Effector memory CD4-positive, alpha-beta T cell (primary cell): ENCODE data around the gene CST7.
"Not testable (repeated sequence)": the region's sequence is repeated elsewhere in the genome, so short reads cannot be mapped to it uniquely, and the experiment has no call there.

Source experiments
- DNase-seq, 3 donors: peaks; one replicate each; pipeline ENCODE4 v3.0.0-alpha.2; 2020
- H3K27ac ChIP-seq: 2 replicates; pipeline ENCODE4 v1.7.0; 2013; ENCODE audit warnings: mild to moderate bottlenecking, low read length, moderate library complexity; ENCODE audit not compliant: insufficient read depth, poor library complexity, severe bottlenecking
- H3K27me3 ChIP-seq: replicated peaks from 2 replicates; pipeline ENCODE4 v1.7.0; 2013; ENCODE audit warnings: mild to moderate bottlenecking, low read length; ENCODE audit not compliant: insufficient read depth, control insufficient read depth, poor library complexity, severe bottlenecking
- H3K36me3 ChIP-seq: 2 replicates; pipeline ENCODE4 v1.7.0; 2013; ENCODE audit warnings: mild to moderate bottlenecking, low read length, moderate library complexity; ENCODE audit not compliant: control insufficient read depth, insufficient read depth
- H3K4me1 ChIP-seq: 2 replicates; pipeline ENCODE4 v1.7.0; 2013; ENCODE audit warnings: low read length, mild to moderate bottlenecking; ENCODE audit not compliant: control insufficient read depth, insufficient read depth, poor library complexity, severe bottlenecking
- H3K4me3 ChIP-seq: 2 replicates; pipeline ENCODE4 v1.7.0; 2013; ENCODE audit warnings: low read length, low read depth, mild to moderate bottlenecking; ENCODE audit not compliant: insufficient read depth, poor library complexity, severe bottlenecking
- H3K9me3 ChIP-seq: 2 replicates; pipeline ENCODE4 v1.7.0; 2013; ENCODE audit warnings: mild to moderate bottlenecking, low read length, moderate library complexity; ENCODE audit not compliant: control insufficient read depth

CST7 gene

GRCh38 chr20:24929259-24929658, 19.8 kb upstream of the CST7 start:
- not testable (repeated sequence) for H3K4me3 ChIP-seq, H3K27me3 ChIP-seq, H3K9me3 ChIP-seq, DNase-seq, H3K4me1 ChIP-seq, H3K27ac ChIP-seq, H3K36me3 ChIP-seq

DNA sequence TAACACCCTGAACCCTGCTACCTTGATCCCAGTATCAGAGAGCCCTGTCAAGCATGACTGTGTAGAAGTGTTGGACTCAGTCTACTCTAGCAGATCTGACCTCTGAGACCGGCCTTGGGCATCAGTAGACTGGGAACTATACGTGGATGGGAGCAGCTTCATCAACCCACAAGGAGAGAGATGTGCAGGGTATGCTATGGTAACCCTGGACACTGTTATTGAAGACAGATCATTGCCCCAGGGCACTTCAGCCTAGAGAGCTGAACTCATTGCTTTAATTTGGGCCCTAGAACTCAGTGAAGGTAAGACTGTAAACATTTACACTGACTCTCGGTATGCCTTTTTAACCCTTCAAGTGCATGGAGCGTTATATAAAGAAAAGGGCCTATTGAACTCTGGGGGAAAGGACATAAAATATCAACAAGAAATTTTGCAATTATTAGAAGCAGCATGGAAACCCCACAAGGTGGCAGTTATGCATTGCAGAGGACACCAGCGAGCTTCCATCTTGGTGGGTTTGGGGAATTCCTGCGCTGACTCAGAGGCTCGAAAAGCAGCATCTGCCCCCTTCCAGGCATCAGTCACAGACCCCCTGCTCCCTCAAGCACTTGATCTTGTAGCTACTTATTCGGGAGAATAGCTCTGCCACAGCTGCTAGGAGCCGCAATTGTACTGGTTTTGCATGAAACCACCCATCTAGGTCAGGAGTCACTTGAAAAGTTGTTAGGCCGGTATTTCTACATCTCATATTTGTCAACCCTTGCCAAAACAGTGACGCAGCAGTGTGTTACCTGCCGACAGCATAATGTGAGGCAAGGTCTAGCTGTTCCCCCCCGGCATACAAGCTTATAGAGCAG, 19.0 kb upstream of the CST7 start:
- not testable (repeated sequence) for H3K36me3 ChIP-seq, H3K4me3 ChIP-seq, H3K4me1 ChIP-seq, H3K9me3 ChIP-seq, H3K27me3 ChIP-seq, H3K27ac ChIP-seq
- DNase-seq, result peak in 1 of 3 donors; percentile 40

DNA sequence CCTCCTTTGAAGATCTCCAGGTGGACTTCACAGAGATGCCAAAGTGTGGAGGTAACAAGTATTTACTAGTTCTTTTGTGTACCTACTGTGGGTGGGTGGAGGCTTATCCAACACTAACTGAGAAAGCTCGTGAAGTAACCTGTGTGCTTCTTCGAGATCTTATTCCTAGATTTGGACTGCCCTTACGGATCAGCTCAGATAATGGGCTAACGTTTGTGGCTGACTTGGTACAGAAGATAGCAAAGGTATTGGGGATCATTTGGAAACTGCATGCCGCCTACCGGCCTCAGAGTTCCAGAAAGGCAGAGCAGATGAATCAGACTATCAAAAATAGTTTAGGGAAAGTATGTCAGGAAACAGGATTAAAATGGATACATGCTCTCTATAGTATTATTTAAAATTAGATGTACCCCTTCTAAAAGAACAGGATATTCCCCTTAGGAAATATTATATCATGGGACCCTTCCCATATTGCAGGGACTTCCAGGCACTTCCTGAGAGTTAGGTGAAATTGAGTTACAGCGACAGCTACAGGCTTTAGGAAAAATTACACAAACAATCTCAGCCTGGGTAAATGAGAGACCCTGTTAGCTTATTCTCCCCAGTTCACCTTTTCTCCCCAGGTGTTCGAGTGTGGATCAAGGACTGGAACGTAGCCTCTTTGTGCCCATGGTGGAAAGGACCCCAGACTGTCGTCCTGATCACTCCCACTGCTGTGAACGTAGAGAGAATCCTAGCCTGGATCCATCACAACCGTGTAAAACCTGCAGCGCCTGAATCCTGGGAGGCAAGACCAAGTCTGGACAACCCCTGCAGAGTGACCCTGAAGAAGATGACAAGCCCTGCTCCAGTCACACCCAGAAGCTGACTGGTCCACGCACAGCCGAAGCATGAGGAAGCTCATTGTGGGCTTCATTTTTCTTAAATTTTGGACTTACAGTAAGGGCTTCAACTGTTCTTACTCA, 18.1 kb upstream of the CST7 start:
- DNase-seq, H3K4me1 ChIP-seq, H3K9me3 ChIP-seq, H3K27ac ChIP-seq, H3K4me3 ChIP-seq, H3K36me3 ChIP-seq, H3K27me3 ChIP-seq: not testable (repeated sequence)

GRCh38 chr20:24931893-24932292, 17.2 kb upstream of the CST7 start:
- H3K4me3 ChIP-seq, H3K9me3 ChIP-seq, H3K4me1 ChIP-seq, H3K27me3 ChIP-seq, DNase-seq, H3K27ac ChIP-seq, H3K36me3 ChIP-seq: not testable (repeated sequence)

DNA sequence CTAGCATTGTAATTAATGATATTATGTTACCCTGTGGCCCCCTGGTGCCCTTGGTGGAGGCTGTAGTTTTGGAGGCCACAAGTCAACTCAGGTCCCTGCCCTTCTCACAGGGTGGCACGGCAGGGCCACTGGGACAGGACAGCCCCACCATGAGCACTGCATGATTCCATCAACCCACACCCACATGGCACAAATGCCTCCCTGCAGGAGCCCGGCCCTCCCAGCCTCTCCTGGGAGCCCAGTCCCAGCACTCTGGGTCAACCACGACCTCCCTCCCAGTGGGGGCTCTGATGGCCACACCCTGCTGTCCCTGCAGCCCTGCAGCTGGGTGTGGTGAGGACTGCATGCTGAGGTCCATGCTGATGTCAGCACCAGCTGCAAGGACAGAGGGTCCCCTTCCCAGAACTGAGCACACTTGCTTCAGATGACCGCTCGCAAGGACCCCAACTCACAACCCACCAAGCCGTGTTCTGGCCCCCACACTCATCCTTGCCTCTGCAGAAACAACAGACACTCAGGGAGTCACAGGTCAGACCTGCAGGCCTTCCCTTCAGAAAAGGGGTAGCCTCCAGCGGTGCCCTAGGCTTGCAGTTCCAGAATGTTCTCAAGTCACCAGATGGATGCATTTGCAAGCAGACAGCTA, 15.7 kb upstream of the CST7 start:
- DNase-seq, result no peak
- no peak overlapping the region for H3K27ac ChIP-seq
- H3K36me3 ChIP-seq, result no peaks in the 10 kb centered on the region
- H3K4me1 ChIP-seq, result peaks cover 6% of the 10 kb centered on the region
- H3K9me3 ChIP-seq, result no peaks in the 10 kb centered on the region
- no peaks in the 10 kb centered on the region for H3K27me3 ChIP-seq
- H3K4me3 ChIP-seq, result no peak overlapping the region

DNA sequence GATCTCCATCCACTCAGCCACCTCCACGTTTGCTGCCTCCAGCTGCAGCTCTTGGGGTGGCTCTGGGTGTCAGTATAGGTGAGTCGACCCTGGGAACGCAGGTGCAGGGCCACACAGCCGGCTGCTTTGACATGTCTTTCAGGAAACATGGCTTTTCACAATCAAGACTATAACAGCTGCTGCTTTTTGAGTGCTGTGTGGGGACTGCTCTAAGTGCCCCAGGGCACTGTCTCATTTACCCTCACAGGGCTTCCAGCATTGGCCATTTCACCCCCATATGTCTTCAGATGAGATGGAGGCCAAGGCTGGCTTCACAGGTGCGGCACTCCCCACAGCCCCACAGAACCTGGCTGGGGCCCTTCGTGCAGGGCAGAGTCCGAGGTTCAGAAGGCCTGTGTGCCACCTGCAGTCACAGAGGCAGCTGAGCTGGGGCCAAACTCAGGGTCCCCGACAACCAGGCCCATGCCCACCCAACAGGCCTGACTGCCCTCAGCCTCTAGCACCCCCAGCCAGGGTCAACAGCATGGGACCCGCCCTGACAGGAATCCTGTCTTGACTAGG, 14.9 kb upstream of the CST7 start:
- no peaks in the 10 kb centered on the region for H3K27me3 ChIP-seq
- no peak overlapping the region for H3K4me3 ChIP-seq
- no peaks in the 10 kb centered on the region for H3K36me3 ChIP-seq
- peaks cover 6% of the 10 kb centered on the region for H3K4me1 ChIP-seq
- DNase-seq, result no peak
- H3K9me3 ChIP-seq, result no peaks in the 10 kb centered on the region
- no peak overlapping the region for H3K27ac ChIP-seq

GRCh38 chr20:24934716-24935115, 14.4 kb upstream of the CST7 start:
- Histone ChIP-seq H3K4me3 (no peak overlapping the region), H3K27ac (no peak overlapping the region), H3K9me3 (no peaks in the 10 kb centered on the region), H3K4me1 (peaks cover 6% of the 10 kb centered on the region), H3K36me3 (no peaks in the 10 kb centered on the region), H3K27me3 (no peaks in the 10 kb centered on the region)
- DNase-seq, result no peak

DNA sequence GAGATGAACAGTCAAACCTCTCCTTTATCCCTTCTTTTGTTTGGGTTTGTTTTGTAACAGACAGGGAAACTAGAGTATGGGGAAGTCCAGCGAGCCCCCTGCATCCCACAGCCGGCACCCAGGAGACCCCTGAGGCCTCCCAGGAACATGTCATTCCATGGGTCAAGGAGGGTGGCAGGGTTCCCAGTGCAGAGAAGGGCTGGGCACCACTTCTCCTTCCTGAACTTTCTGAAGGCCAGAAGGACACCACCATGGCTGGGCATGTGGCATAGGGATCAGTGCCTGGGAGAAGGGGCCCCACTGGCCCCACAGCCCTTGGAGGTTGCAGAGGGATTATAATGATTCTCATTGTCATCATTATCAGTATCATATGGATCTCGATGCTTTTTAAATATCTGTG, 13.9 kb upstream of the CST7 start:
- Histone ChIP-seq H3K27me3 (no peaks in the 10 kb centered on the region), H3K4me1 (peaks cover 6% of the 10 kb centered on the region), H3K9me3 (no peaks in the 10 kb centered on the region), H3K27ac (no peak overlapping the region), H3K4me3 (no peak overlapping the region), H3K36me3 (no peaks in the 10 kb centered on the region)
- DNase-seq, result no peak

DNA sequence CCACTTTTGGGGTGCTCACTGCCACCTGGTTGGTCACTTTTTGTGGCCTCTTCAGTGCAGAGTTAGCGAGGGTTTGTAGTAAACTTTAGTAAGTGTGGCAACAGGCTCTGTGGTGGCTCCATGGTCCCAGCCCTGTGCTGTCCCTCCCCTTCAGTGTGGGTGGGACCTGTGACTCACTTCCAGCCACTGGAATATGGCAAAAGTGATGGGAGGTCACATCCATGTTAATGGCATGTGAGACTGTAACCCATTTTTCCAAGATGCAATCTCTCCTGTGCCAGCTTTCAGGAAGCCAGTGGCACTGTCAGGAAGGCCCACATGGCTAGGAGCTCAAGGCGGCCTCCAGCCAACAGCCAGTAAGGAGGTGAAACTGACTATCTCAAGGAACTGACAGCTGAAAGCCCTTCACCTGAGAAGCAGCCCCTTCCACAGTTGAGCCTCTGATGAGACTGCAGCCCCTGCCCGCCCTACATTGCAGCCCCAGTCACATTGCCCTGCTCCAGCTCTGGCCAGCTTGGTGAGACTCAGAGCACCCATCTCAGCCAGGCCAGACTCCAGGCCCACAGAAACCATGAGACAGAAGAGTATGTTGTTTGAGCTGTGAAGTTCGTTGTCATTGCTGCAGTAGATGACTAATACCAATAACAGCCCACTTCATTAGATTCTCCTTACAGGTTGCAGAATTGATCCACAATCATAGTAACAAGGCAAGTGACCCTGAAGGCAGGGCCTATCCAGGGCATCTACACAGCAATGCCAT, 13.1 kb upstream of the CST7 start:
- Histone ChIP-seq H3K4me1 (peaks cover 6% of the 10 kb centered on the region), H3K27me3 (no peaks in the 10 kb centered on the region), H3K4me3 (no peak overlapping the region), H3K9me3 (no peaks in the 10 kb centered on the region), H3K27ac (no peak overlapping the region), H3K36me3 (no peaks in the 10 kb centered on the region)
- DNase-seq, result no peak
